Ovary (tissue), 3 donors: ENCODE results near the gene DOCK2.

Experiments
- EP300 ChIP-seq: sonication (generic); formaldehyde crosslinking; IDR thresholded peaks from one replicate; pipeline ENCODE4 v1.6.1; 2017; ENCODE audit warnings: antibody characterized with exemption
- POLR2A ChIP-seq: fragments of 450-650 bp; IDR thresholded peaks from one replicate; pipeline ENCODE4 v1.6.1; 2017; ENCODE audit warnings: antibody characterized with exemption, mild to moderate bottlenecking, moderate library complexity
- TF ChIP-seq, protein P1 (sequence below), 3 donors: fragments of 450-650 bp in 2 of 3; fragments of 200-600 bp in 1 of 3; IDR thresholded peaks; one replicate each; pipeline versions ENCODE4 v1.5.1 to v1.8.0; 2016 to 2022; ENCODE audit warnings: antibody characterized with exemption in 3 of 3, mild to moderate bottlenecking in 1 of 3
- donor health status: DM: no; HTN: no; CAD: no.

DNA sequence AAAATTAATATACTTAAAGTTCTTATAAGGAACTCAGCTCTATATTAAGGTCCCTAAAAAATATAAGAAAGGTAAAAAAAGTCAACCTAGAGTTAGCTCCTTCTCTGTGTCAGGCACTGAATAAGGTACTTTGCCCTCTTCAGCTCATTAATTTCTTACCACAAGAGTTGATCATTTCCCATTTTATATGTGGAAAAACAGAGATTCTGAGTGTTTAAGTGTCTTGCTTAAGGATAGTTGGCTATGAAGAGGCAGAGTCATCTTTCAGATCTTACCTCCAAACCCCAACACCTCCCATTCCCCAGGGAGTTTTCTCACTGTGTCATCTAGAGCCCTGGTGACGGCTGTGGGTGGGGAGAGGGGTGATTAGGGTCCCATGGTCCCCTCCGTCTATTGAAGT, 302.7 kb downstream of the DOCK2 start:
- TF ChIP-seq POLR2A = no peak
- TF ChIP-seq, protein P1, sequence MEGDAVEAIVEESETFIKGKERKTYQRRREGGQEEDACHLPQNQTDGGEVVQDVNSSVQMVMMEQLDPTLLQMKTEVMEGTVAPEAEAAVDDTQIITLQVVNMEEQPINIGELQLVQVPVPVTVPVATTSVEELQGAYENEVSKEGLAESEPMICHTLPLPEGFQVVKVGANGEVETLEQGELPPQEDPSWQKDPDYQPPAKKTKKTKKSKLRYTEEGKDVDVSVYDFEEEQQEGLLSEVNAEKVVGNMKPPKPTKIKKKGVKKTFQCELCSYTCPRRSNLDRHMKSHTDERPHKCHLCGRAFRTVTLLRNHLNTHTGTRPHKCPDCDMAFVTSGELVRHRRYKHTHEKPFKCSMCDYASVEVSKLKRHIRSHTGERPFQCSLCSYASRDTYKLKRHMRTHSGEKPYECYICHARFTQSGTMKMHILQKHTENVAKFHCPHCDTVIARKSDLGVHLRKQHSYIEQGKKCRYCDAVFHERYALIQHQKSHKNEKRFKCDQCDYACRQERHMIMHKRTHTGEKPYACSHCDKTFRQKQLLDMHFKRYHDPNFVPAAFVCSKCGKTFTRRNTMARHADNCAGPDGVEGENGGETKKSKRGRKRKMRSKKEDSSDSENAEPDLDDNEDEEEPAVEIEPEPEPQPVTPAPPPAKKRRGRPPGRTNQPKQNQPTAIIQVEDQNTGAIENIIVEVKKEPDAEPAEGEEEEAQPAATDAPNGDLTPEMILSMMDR (IDR thresholded peaks at IDR 0.05) = no peak
- no peak for TF ChIP-seq EP300
